Left forelimb (tissue), 1 donor: ENCODE results near the gene CTBP2.
"Not testable (repeated sequence)": the region's sequence is repeated elsewhere in the genome, so short reads cannot be mapped to it uniquely, and the experiment has no call there.

Source experiments
- DNase-seq: peaks from one replicate; pipeline ENCODE4 v3.0.0-alpha.2; 2018; ENCODE audit warnings: low spot score

CTBP2 gene

GRCh38 chr10:125087191-125087896 is 73.0 kb downstream of the CTBP2 start:
- DNase-seq = no peak

- no peak for DNase-seq
Measured at GRCh38 chr10:125086691-125087090, 73.7 kb downstream of the CTBP2 start.

GRCh38 chr10:125085258-125086054 is 74.9 kb downstream of the CTBP2 start:
- no peak for DNase-seq

GRCh38 chr10:125084614-125085257 is 75.6 kb downstream of the CTBP2 start:
- peak; percentile 69 for DNase-seq

GRCh38 chr10:125084191-125084613 is 76.2 kb downstream of the CTBP2 start:
- DNase-seq = no peak

GRCh38 chr10:125083576-125083920 is 76.8 kb downstream of the CTBP2 start:
- no peak for DNase-seq

- DNase-seq = no peak
Measured at GRCh38 chr10:125082881-125083575, 77.3 kb downstream of the CTBP2 start.

- not testable (repeated sequence) for DNase-seq
Measured at GRCh38 chr10:125082471-125082870, 77.9 kb downstream of the CTBP2 start.

- no peak for DNase-seq
Measured at GRCh38 chr10:125081931-125082330, 78.4 kb downstream of the CTBP2 start.

- DNase-seq = no peak
Measured at GRCh38 chr10:125080984-125081383, 79.4 kb downstream of the CTBP2 start.

GRCh38 chr10:125080296-125080695 is 80.1 kb downstream of the CTBP2 start:
- DNase-seq = no peak

- DNase-seq = no peak
Measured at GRCh38 chr10:125079091-125079600, 81.2 kb downstream of the CTBP2 start.

- DNase-seq = no peak
Measured at GRCh38 chr10:125076891-125077541, 83.3 kb downstream of the CTBP2 start.

GRCh38 chr10:125076121-125076825 is 84.1 kb downstream of the CTBP2 start:
- DNase-seq = no peak

GRCh38 chr10:125073996-125074395 is 86.4 kb downstream of the CTBP2 start:
- no peak for DNase-seq

GRCh38 chr10:125072794-125073193 is 87.6 kb downstream of the CTBP2 start:
- DNase-seq = no peak

GRCh38 chr10:125071008-125071407 is 89.4 kb downstream of the CTBP2 start:
- DNase-seq = no peak

- DNase-seq = no peak
Measured at GRCh38 chr10:125068406-125068805, 92.0 kb downstream of the CTBP2 start.

- DNase-seq = no peak
Measured at GRCh38 chr10:125067764-125068163, 92.6 kb downstream of the CTBP2 start.

GRCh38 chr10:125066764-125067450 is 93.5 kb downstream of the CTBP2 start:
- no peak for DNase-seq
